Measurements from ENCODE around the gene CWC22. TPM values are rescaled to one million over a fixed set of nuclear protein-coding genes. Genes with fewer than 3 reads are reported as not detected.

CWC22 gene
- total RNA-seq, 1 donor from 2014 or later = 27.5 TPM

DNA sequence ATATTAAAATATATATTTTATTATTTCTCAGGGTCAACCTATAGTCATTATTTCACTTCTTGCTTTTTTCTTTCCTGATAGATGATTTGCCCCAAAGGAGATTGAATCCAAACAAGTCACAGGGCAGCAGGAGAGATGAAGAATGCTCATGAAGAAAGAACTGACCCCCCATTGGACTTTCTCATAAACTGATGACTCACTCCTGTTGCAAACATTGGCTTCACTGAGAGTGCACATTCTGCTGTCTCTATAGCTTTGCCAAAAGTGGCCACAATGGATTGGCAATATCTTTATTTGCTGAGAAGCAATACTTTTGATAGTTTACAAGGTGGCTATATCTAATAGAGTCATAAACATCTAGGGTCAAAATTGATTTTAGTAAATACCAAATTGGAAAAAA, 89.8 kb downstream of the CWC22 start:
- TF ChIP-seq, protein P1, sequence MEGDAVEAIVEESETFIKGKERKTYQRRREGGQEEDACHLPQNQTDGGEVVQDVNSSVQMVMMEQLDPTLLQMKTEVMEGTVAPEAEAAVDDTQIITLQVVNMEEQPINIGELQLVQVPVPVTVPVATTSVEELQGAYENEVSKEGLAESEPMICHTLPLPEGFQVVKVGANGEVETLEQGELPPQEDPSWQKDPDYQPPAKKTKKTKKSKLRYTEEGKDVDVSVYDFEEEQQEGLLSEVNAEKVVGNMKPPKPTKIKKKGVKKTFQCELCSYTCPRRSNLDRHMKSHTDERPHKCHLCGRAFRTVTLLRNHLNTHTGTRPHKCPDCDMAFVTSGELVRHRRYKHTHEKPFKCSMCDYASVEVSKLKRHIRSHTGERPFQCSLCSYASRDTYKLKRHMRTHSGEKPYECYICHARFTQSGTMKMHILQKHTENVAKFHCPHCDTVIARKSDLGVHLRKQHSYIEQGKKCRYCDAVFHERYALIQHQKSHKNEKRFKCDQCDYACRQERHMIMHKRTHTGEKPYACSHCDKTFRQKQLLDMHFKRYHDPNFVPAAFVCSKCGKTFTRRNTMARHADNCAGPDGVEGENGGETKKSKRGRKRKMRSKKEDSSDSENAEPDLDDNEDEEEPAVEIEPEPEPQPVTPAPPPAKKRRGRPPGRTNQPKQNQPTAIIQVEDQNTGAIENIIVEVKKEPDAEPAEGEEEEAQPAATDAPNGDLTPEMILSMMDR (IDR thresholded peaks at IDR 0.05) = no peak
- no peaks in the 10 kb centered on the region for H3K27me3 Mint-ChIP-seq
- H3K27ac Mint-ChIP-seq = no peak overlapping the region
- H3K9me3 Mint-ChIP-seq = peaks cover 2% of the 10 kb centered on the region
- POLR2A ChIA-PET = no interaction called here
- no peaks in the 10 kb centered on the region for H3K36me3 Mint-ChIP-seq (ENCODE audit: low read depth)
- no peak for DNase-seq
- intact Hi-C loops (cut with micrococcal nuclease) = no loop called here
- no peaks in the 10 kb centered on the region for H3K4me1 Mint-ChIP-seq
- no peak overlapping the region for H3K4me3 Mint-ChIP-seq
- ATAC-seq (ENCODE audit: low read depth) = no peak
- CTCF ChIA-PET = no interaction called here

GRCh38 chr2:179915395-179915992, 91.6 kb downstream of the CWC22 start:
- Mint-ChIP-seq H3K27ac (no peak overlapping the region), H3K4me3 (no peak overlapping the region), H3K9me3 (no peaks in the 10 kb centered on the region), H3K36me3 (ENCODE audit: low read depth) (no peaks in the 10 kb centered on the region), H3K4me1 (no peaks in the 10 kb centered on the region), H3K27me3 (no peaks in the 10 kb centered on the region)
- ATAC-seq (ENCODE audit: low read depth) (no peak), DNase-seq (no peak)
- ChIA-PET POLR2A (no interaction called here), CTCF (no interaction called here)
- intact Hi-C loops (cut with micrococcal nuclease) = no loop called here
- TF ChIP-seq, protein P1 (IDR thresholded peaks at IDR 0.05) = no peak

DNA sequence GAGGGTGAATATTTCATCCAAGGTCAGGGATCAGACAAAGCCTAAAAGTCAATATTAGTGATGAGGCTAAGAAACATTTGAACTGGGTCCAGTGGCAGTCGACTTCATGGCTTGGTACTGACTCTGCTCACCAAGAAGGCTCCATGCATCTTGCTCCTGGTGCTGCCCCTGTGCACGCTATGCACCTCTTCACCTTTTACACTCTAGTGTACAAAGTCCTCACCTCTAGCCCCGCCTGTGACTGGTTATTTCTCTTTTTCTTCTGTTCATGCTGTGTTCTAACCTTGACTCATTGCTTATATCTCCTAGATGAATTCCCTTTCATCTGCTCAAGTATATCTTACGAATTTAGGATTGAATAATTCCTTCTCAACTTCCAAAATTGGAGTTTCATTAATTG, 93.3 kb downstream of the CWC22 start:
- intact Hi-C loops (cut with micrococcal nuclease) = no loop called here
- Mint-ChIP-seq H3K4me3 (no peak overlapping the region), H3K27me3 (no peaks in the 10 kb centered on the region), H3K9me3 (no peaks in the 10 kb centered on the region), H3K4me1 (no peaks in the 10 kb centered on the region), H3K27ac (no peak overlapping the region), H3K36me3 (ENCODE audit: low read depth) (no peaks in the 10 kb centered on the region)
- ChIA-PET POLR2A (no interaction called here), CTCF (no interaction called here)
- DNase-seq = no peak
- TF ChIP-seq, protein P1 (IDR thresholded peaks at IDR 0.05) = no peak
- ATAC-seq (ENCODE audit: low read depth) = no peak

DNA sequence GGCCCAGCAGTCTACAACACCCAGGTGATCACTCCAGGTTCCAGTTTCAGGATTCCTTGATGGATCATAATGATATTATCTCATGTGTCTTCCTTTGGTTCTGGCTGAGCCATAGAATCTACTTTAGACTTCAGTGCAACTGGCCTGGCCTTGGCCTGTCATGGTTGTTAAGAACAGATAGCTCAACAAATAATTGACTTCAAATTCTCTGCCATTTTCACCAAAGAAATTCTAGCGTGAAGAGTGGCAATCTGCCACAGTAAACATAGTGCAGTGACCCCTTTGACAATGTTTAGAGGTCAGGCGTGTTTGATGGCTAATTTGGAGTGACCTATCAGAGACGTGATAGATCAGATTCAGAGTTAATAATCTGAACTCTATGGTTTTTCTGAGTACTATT, 95.5 kb downstream of the CWC22 start:
- Mint-ChIP-seq H3K4me1 (no peaks in the 10 kb centered on the region), H3K4me3 (no peak overlapping the region), H3K36me3 (ENCODE audit: low read depth) (no peaks in the 10 kb centered on the region), H3K27ac (no peak overlapping the region), H3K27me3 (peaks cover 3% of the 10 kb centered on the region), H3K9me3 (no peaks in the 10 kb centered on the region)
- ChIA-PET CTCF (no interaction called here), POLR2A (no interaction called here)
- intact Hi-C loops (cut with micrococcal nuclease) = no loop called here
- no peak for ATAC-seq (ENCODE audit: low read depth)
- TF ChIP-seq, protein P1 (IDR thresholded peaks at IDR 0.05) = no peak
- DNase-seq = no peak

GRCh38 chr2:179910735-179911113, 96.4 kb downstream of the CWC22 start:
- ChIA-PET CTCF (no interaction called here), POLR2A (no interaction called here)
- Mint-ChIP-seq H3K27me3 (peaks cover 3% of the 10 kb centered on the region), H3K4me1 (no peaks in the 10 kb centered on the region), H3K27ac (no peak overlapping the region), H3K4me3 (no peak overlapping the region), H3K9me3 (no peaks in the 10 kb centered on the region), H3K36me3 (ENCODE audit: low read depth) (no peaks in the 10 kb centered on the region)
- DNase-seq (no peak), ATAC-seq (ENCODE audit: low read depth) (no peak)
- intact Hi-C loops (cut with micrococcal nuclease) = no loop called here
- TF ChIP-seq, protein P1 (IDR thresholded peaks at IDR 0.05) = no peak

All from activated B cell treated with CpG ODN at 0.5 μM for 24 hours (primary cell).